ENCODE data around the gene NUDCD3. TPM values are rescaled to one million over a fixed set of nuclear protein-coding genes. Genes with fewer than 3 reads are reported as not detected.
"Not testable (repeated sequence)": the region's sequence is repeated elsewhere in the genome, so short reads cannot be mapped to it uniquely, and the experiment has no call there.

NUDCD3 gene
- total RNA-seq, 2 donors from 2014 or later = 20.4 to 20.8 TPM

- no peaks in the 10 kb centered on the region for H3K27me3 ChIP-seq
- ATAC-seq = no peak
- intact Hi-C loops (cut with DNase I) = no loop called here
- TF ChIP-seq POLR2A (IDR thresholded peaks at IDR 0.05) = no peak
- no peak for TF ChIP-seq CTCF (IDR thresholded peaks at IDR 0.05)
- H3K4me3 ChIP-seq = no peak overlapping the region
- no peaks in the 10 kb centered on the region for H3K36me3 ChIP-seq (replicated peaks in 1 of 2; ENCODE audit: insufficient read depth in 1 of 2, low read depth in 2 of 2)
- WGBS, 2 donors = 46 to 53% methylated on average over 2 of the region's 2 CpGs
- no peaks in the 10 kb centered on the region for H3K4me1 ChIP-seq
- DNase-seq = no peak
- H3K9me3 ChIP-seq = no peaks in the 10 kb centered on the region
- no peak overlapping the region for H3K27ac ChIP-seq
Observed at GRCh38 chr7:44508328-44509030, 18.0 kb upstream of the NUDCD3 start.

- H3K4me3 ChIP-seq; H3K27ac ChIP-seq; H3K27me3 ChIP-seq; DNase-seq; H3K4me1 ChIP-seq; intact Hi-C loops (cut with DNase I); ATAC-seq; H3K9me3 ChIP-seq; H3K36me3 ChIP-seq (replicated peaks in 1 of 2; ENCODE audit: insufficient read depth in 1 of 2, low read depth in 2 of 2): not testable (repeated sequence)
- WGBS, 2 donors = 62 to 74% methylated on average over 3 of the region's 3 CpGs
Observed at GRCh38 chr7:44506592-44507288, 16.3 kb upstream of the NUDCD3 start.

- 65 to 68% methylated on average over 3 of the region's 3 CpGs for WGBS, 2 donors
- Histone ChIP-seq H3K4me3 (no peak overlapping the region), H3K4me1 (no peaks in the 10 kb centered on the region), H3K36me3 (replicated peaks in 1 of 2; ENCODE audit: insufficient read depth in 1 of 2, low read depth in 2 of 2) (no peaks in the 10 kb centered on the region), H3K27ac (no peak overlapping the region), H3K27me3 (no peaks in the 10 kb centered on the region), H3K9me3 (no peaks in the 10 kb centered on the region)
- DNase-seq = no peak
- no peak for ATAC-seq
- intact Hi-C loops (cut with DNase I) = no loop called here
- no peak for TF ChIP-seq POLR2A (IDR thresholded peaks at IDR 0.05)
- no peak for TF ChIP-seq CTCF (IDR thresholded peaks at IDR 0.05)
Observed at GRCh38 chr7:44505595-44505994, 15.1 kb upstream of the NUDCD3 start.

GRCh38 chr7:44498230-44498954, 7.9 kb upstream of the NUDCD3 start:
- H3K27ac ChIP-seq = no peak overlapping the region
- DNase-seq = no peak

More at GRCh38 chr7:44498230-44498954, 7.9 kb upstream of the NUDCD3 start:
- no peak overlapping the region for H3K4me3 ChIP-seq
- H3K36me3 ChIP-seq (replicated peaks in 1 of 2; ENCODE audit: insufficient read depth in 1 of 2, low read depth in 2 of 2) = no peaks in the 10 kb centered on the region
- H3K4me1 ChIP-seq = no peaks in the 10 kb centered on the region
- intact Hi-C loops (cut with DNase I) = no loop called here
- WGBS, 2 donors = 36 to 37% methylated on average over 4 of the region's 4 CpGs
- TF ChIP-seq POLR2A (IDR thresholded peaks at IDR 0.05) (no peak), CTCF (IDR thresholded peaks at IDR 0.05) (no peak)
- H3K9me3 ChIP-seq = no peaks in the 10 kb centered on the region
- no peak for ATAC-seq
- H3K27me3 ChIP-seq = no peaks in the 10 kb centered on the region
